ENCODE results near the gene ZNF335. TPM values are rescaled to one million over a fixed set of nuclear protein-coding genes. Genes with fewer than 3 reads are reported as not detected.

Gene ZNF335
- total and polyA plus RNA-seq, 2 of the 8 experiments (the other 6 are each of a cell fraction or from before 2014, with no cell fraction given) = 12.4 to 14.6 TPM

- no peak for TF ChIP-seq SIX5 (IDR thresholded peaks at IDR 0.05; ENCODE audit: low read depth, low read length)
These were observed 31.9 kb downstream of the ZNF335 start (continued) for GRCh38 chr20:45940053-45940452.

All from H1 (cell line).